Stimulated activated CD8-positive, alpha-beta memory T cell treated with anti-CD3 and anti-CD28 coated beads, Interleukin-15, amount 100 ng/mL, for 4 hours (primary cell): ENCODE data around the gene CCL21.
"Not testable (repeated sequence)": the region's sequence is repeated elsewhere in the genome, so short reads cannot be mapped to it uniquely, and the experiment has no call there.

Source experiments
- DNase-seq, 2 donors: peaks; one replicate each; pipeline ENCODE4 v3.0.0-alpha.2; 2020; ENCODE audit warnings: low read depth in 2 of 2

Gene CCL21, protein sequence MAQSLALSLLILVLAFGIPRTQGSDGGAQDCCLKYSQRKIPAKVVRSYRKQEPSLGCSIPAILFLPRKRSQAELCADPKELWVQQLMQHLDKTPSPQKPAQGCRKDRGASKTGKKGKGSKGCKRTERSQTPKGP

DNA sequence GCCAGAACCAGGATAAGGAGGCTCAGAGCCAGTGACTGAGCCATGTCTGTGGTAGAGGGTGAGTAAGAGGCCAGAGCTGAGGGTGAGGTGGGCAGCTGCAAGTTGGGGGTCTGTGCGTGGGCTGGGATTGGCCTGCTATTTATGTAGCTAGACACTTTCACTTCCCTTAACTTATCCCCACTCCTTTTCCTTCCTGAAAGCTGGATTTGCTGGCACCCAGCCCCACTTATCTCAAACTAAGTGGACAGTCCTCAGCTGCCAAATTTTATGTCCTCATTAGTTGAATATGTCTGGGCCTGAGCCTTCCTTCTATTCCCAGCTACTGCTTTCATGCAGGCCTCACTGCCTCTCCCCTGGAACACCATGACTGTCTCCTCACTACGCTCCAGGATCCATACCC, at the start of gene CCL21:
Gene CCL21 (minus strand): TSS at position 114 of the 400 bp plus-strand sequence. CDS start 70 bp downstream, at position 44.
- DNase-seq, result no peak

DNA sequence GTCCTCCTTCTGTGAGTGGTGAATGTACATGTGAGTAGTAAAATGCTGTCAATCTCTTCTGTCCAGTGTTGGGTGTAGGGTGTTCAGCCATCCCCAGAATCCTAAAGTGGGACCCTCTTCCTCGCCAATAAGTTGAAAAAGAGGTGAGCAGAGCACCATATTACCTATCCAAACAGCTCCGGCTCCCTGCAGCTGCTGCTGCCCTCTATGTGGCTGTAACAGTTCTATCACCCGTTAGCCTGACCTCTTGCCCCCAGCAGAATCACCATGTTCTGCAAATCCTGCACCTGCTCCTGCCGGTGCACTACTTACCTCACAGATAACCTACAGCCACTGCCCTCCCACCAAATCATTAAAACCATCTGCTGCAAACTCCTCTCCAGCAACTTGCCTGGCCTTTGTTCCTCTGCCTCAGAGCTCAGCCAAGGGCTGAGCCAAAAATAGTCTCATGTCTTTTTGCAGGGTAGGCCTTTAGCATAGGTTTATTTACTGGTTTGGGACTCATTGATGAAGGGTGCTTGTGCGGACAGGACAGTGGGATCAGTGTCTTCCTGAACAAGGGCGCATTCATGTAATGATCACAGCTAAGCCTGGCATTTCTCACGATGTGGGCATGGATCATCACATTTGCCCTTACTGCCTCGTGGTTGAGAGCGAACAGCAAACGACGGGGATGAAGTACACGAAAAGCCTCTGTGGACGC, 49.6 kb upstream of the CCL21 start:
- no peak for DNase-seq

DNA sequence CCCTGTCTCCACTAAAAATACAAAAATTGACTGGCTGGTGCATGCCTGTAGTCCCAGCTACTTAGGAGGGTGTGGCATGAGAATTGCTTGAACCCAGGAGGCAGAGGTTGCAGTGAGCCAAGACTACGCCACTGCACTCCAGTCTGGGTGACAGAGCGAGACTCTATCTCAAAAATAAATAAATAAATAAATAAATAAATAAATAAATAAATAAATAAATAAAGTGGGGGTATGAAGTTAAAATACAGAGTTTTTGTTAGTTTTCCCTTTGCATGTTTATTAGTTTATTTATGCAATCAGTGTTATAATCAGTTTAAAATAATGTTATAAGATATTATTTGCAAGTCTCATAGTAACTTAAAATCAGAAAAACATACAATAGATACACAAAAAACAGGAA, 40.4 kb upstream of the CCL21 start:
- DNase-seq, result not testable (repeated sequence)

DNA sequence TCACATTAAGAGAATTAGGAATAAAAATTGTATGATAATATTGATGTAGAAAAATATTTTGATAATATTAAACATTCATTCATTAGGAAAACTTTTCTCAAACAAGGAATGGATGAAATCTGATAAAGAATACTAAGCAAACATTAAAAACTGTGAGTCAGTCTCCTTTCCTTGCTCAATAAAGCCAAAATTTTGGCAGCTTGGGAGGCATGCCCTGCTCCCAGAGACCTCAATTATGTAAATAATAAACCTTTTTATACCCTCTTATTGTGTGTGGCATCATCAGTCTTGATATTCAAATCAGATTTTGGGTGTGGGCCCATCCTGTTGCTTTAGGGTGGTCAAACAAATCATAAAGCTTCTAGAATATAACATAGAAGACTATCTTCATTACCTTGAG, 36.6 kb upstream of the CCL21 start:
- no peak for DNase-seq

DNA sequence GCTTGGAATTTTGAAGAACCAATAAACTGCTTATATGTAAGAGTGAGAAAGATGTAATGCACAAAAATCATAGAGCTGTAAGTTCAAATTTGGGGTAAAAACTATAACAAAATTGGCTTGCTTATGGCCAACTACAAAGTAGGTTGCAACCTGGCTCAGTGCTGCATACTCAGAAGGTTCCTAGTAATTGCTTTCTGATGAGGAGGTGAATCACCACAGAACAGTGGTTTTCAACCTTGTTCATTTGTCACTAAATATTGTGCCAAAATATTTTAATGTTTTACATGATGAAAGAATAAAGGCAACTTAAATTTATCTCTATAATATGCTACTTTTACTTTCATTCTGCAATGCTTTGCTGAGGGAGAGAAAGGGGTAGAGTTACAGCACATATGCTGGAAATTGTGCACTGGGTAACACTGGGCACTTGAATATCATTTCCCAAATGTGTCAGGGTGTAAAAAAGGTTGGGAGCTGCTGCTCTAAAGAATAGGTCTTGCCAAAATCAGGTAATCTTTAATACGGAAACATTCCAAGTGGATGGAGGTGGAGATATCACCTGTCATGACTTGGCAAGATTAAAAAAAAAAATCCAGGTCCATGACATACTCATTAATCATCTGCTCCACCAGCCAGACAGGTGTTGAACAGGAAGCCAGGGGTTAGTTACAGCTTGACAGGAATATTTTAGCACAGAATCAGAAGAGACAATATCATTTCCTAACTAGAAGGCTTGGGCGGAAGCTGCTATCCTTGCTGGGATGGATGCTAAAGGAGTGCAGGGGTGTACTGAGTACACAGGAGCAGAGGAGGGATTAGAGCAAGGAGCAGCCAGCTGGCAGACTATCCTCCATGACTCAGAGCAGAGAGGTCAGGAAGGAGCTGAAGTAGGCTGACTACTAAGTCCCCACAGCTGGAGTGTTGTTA, 34.6 kb upstream of the CCL21 start:
- no peak for DNase-seq

DNA sequence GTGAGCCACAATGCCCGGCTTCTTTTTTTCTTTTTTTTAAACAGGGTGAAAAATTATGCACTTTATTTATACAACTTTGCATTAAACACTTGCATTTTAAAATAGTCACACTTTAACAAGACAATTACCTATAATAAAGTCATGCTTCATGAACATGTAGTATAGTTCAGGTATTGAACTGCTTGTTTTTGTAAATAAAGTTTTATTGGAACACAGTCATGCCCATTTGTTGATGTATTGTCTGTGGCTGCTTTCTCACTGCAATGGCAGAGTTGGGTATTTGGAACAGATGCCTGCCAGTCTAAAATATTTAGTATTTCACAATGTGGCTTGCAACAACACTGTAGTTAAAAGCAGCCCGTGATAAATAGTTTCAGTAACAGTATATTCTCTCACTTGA, 32.8 kb upstream of the CCL21 start:
- no peak for DNase-seq

DNA sequence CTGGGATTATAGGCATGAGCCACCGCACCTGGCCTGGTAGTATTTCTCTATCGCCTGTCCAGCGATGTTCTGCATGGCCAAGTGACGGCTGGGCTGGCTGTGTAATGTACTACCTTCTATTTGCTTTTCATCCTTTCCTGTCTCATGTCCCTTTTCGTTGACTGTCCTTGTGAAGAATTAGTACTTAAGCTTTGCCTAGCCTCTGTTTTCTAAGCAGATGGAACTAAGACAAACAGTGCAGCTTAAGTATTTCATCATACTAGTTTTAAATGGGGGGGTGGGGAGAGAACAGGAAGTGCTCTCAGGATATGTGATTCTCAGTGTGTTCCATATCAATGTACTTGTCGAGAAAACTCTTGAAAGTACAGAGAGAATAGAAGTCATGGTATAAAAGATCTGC, 31.7 kb upstream of the CCL21 start:
- DNase-seq, result no peak

DNA sequence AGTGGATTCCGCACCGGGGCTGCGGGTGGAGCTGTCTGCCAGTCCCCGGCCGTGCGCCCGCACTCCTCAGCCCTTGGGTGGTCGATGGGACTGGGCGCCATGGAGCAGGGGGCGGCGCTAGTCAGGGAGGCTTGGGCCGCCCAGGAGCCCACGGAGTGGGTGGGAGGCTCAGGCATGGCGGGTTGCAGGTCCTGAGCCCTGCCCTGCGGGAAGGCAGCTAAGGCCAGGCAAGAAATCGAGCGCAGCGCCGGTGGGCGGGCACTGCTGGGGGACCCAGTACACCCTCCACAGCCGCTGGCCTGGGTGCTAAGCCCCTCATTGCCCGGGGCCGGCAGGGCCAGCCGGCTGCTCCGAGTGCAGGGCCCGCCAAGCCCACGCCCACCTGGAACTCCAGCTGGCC, 30.2 kb upstream of the CCL21 start:
- DNase-seq, result not testable (repeated sequence)

DNA sequence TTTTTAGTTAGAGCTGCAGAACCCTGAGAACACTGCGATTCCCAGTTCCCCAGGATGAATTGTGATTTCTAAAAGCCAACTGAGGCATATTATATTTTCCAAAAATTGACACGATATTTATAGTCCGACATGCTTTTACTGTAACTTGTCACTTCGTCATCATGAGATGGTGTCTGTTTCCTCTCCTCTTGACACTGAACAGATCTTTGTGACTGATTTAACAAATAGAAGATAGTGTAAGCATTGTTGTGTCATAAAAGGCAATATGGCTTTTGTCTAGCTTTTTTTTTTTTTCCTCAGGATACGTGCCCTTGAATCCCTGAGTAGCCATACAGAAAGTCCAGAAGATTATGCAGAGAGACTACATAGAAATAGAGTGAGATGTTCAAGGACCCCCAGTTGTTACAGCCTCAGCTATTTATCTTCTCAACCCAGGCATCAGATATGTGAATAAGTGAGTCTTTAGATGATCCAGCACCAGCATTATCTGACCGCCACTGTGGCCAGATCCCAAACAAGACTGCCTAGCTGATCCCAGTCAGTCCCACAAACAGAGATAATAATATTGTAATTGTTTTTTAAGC, 27.8 kb upstream of the CCL21 start:
- no peak for DNase-seq

DNA sequence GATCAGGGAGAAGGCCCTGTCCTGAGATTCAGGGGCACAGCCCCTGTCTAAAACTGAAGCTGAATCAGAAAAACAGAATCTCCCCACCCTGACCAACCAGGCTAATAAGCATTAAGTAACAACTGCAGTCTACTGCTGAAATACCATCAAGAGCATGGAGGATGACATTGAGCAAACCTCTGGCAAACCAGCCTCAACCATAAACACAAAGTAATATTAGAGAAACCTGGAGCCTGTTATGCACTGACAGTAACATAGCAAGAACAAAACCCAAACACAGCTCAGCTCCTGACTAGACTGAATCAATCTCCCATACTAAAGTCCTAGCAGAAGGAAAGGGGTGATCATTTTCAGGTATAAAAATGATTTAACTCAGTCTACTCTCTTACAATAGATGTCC, 24.8 kb upstream of the CCL21 start:
- DNase-seq, result no peak

DNA sequence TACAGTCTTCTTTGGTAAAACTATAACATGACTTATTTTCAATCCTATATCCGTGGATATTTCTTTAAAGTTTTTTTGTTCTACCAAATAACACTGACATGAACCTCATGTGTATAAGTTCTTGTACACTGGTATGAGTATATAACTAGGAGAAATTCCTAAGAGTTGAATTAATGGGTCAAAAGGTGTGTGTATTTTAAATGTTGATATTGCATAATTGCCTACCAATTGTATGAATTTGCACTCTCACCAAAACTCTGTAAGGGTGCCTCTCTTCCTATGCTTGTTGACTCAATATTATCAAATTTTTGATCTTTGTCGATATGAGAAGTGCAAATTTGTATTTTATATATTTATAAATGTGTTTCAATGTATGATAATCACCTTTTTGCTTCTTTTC, 22.9 kb upstream of the CCL21 start:
- no peak for DNase-seq

DNA sequence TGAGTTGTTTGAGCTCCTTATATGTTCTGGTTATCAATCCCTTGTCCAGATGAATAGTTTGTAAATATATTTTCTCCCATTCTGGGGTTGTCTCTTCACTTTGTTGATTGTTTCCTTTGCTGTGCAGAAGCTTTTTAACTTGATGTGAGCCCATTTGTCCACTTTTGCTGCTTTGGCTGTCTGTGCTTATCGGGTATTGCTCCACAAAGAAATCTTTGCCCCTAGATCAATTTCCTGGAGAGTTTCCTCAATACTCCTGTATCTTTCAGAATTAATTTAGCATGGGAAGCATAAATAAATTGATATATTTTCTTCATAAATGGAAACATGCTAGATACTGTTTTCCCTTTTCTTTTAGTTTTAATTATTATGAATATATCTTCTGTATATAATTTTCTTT, 22.5 kb upstream of the CCL21 start:
- no peak for DNase-seq

DNA sequence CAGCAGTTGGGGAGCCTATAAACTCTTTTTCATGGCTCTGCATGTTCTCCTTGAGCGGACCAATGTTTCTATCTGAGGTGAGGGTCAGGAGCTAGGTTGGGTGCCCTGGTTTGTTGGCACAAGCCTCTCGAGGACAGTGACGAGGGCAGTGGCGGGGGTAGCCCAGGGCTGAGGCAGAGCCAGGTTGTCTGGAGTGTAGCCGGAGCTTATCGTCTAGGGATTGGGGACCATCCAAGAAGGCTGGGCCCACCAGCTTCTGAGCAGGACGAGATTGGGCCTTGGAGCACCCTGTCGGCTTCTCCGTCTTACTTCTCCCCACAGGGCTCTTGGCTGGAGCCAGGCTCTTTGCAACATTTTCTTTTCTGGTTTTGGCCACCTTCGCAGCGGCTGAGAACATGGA, 13.2 kb upstream of the CCL21 start:
- no peak for DNase-seq

DNA sequence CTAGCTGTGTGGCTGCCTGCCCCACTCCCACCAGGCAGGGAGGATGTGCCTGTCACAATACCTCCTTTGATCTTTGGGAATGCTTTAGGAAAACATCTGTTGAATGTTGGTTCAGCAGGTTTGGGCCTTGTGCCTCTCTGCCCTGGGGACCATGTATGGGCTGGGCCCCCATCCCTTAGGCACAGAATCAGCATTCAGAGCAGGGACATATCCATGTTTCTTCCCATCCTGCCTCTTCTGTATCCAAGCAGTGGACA, 9.8 kb upstream of the CCL21 start:
- not testable (repeated sequence) for DNase-seq

DNA sequence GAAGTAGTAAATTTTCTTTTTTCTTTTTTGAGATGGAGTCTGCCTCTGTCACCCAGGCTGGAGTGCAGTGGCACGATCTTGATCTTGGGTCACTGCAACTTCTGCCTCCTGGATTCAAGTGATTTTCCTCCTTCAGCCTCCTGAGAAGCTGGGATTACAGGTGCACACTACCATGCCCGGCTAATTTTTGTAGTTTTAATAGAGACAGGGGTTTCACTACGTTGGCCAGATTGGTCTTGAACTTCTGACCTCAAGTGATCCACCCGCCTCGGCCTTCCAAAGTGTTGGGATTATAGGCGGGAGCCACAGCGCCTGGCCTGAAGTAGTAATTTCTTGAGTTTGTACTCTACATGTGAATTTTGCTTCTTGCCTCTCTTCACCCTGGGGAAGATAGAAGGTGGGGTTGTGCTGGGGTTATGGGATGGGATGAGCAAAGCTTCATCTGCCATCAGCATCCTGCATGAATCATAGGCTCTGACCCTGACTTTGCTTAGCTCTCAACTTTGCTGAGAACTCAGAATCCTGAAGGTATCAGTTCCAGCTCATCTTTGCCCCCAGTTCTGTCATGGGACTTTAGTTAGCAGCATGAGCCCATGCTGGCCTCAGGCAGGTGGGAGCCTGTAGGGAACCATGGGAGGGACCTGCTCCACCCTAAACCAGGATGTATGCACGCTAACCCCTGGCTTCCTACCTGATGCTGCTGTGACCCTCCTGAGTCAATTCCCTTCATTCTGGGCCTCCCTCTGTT, 9.3 kb upstream of the CCL21 start:
- DNase-seq, result no peak

DNA sequence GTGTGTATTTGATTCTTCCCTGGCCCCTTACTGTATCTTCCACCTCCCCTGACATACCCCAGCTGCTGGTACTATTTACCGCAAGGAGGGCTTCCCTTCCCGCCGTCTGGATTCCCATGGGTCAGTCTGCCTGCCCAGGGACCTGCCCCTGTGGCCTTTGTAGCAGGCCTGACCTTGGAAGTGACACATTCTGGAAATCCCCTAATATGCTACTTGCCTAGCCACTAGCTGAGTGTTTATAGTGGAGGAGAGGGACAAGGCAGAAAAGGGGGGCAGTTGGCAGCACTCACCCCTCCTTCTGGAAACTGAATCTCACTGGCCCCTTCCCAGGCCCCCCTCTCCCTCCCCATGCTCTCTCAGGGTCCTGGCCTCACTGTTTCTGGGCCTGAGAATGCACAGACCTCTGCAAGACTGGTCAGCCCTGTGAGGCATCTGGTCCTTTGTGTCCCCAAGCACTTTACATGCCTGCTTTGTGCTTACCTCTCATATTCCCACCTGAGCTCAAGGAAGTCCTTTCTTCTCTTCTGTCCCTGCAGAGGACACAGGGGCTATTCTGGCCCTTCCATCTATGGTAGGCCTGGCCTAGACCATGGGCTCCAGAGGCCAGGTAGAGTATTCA, 8.2 kb upstream of the CCL21 start:
- DNase-seq, result no peak

DNA sequence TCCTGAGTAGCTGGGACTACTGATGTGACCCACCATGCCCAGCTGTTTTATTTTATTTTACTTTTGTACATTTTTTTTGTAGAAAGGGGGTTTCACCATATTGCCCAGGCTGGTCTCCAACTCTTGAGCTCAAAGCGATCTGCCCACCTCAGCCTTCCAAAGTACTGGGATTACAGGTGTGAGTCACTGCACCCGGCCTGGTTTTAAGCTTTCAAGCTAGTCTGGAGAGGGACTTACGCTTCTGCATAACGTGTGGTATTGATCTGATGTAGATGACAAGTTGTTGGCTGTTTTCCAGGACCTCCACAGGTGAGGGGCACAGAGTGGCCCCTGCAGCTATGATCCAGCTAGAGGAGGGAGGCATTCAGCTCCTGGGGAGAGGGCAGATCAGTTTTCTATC, 6.8 kb upstream of the CCL21 start:
- no peak for DNase-seq

DNA sequence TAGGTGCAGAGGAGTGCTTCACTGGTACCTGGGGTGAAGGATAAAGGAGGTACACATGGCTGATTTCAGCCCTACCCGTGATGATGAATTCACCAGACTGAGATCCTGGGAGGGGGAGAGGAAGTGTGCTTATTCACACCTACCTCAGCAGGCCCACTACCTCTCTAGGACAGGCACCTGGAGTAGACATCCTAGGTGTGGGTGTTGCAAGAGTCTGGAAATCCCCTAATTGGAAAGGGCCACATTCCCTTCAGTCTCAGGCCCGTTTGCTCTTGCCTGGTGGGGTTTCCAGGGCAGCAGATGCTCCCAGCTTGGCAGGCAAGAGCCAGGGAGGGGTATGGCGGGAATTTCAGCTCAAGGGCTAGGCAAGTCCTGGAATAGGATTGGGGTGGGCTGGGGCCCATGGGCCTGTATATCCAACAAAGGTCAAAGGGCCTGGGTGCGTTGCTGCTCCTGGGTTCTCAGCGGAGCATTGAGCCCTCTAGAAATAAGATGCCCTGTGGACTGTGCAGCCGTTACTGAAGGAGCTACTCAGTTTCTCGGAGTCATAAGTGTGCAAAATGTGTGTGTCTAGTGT, 5.8 kb upstream of the CCL21 start:
- DNase-seq, result no peak

DNA sequence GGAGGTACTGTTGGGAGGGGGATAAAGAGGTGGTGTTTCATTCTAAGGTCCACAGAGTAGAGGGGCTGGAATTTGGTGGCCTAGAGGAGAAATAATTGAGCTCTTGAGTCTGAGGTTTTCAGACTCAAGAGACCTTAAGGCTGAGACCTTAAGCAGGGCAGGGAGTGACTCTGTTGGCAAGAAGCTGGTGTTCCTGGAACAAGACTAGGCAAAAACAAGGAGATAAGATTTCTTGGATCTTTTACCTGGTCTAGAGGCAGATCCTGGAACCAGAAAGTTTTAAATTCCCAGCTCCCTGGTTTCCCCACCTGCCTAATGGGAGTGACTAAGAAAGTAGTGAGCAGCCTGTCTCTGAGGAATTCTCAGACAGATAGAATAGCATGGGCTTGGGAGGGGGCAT, 4.1 kb upstream of the CCL21 start:
- DNase-seq, result no peak

DNA sequence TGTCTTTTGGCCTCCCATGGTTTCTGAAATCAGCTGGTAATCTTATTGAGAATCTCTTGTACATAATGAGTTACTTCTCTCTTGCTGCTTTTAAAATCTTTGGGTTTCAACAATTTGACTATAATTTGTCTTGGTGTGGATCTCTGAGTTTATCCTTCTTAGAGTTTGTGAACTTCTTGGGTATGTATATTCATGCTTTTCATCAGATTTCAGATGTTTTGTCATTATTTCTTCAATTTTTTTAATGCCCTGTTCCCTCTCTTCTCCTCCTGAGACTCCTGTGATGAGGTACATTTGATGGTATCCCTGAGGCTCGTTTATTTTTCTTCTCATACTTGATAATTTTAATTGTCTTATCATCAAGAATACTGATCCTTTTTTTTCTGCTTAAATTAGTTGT, 2.2 kb upstream of the CCL21 start:
- DNase-seq, result no peak
